ACC112 (cell line): ENCODE measurements around the gene PIEZO2.

Experiments used
- H2AFZ ChIP-seq: fragments of 200-600 bp; sonication (generic); one replicate; pipeline ENCODE4 v1.6.0; 2017; ENCODE audit warnings: antibody characterized with exemption, low read length; ENCODE audit not compliant: unreplicated experiment
- H3K27ac ChIP-seq: fragments of 200-600 bp; sonication (generic); 2 replicates; pipeline ENCODE4 v1.5.1; 2014; ENCODE audit warnings: low read depth, mild to moderate bottlenecking, antibody characterized with exemption, low read length, moderate library complexity
- H3K27me3 ChIP-seq: fragments of 200-600 bp; sonication (generic); 2 replicates; pipeline ENCODE4 v1.6.1; 2014; ENCODE audit warnings: mild to moderate bottlenecking, antibody characterized with exemption, low read length, moderate library complexity, mixed read lengths; ENCODE audit not compliant: insufficient read depth
- H3K36me3 ChIP-seq: fragments of 200-600 bp; sonication (generic); 2 replicates; pipeline ENCODE4 v1.6.1; 2016; ENCODE audit warnings: mild to moderate bottlenecking, antibody characterized with exemption, low read length, moderate library complexity, mixed read lengths; ENCODE audit not compliant: insufficient read depth
- H3K4me1 ChIP-seq: fragments of 200-600 bp; sonication (generic); one replicate; pipeline ENCODE4 v1.6.1; 2016; ENCODE audit warnings: low read length, mixed read lengths; ENCODE audit not compliant: insufficient read depth, unreplicated experiment, control insufficient read depth
- H3K4me3 ChIP-seq: fragments of 200-600 bp; sonication (generic); 2 replicates; pipeline ENCODE4 v1.5.1; 2014; ENCODE audit warnings: mild to moderate bottlenecking, low read depth, low read length
- H3K79me2 ChIP-seq: fragments of 200-600 bp; sonication (generic); one replicate; pipeline ENCODE4 v1.6.0; 2016; ENCODE audit warnings: low read length; ENCODE audit not compliant: control insufficient read depth, unreplicated experiment, insufficient read depth

Gene PIEZO2

GRCh38 chr18:10775026-10775425 is 374.3 kb downstream of the PIEZO2 start:
- no peaks in the 10 kb centered on the region for H3K4me1 ChIP-seq
- no peak overlapping the region for H3K27ac ChIP-seq
- H3K27me3 ChIP-seq = peaks cover 18% of the 10 kb centered on the region
- H3K4me3 ChIP-seq = no peak overlapping the region
- H3K36me3 ChIP-seq = no peaks in the 10 kb centered on the region
- no peaks in the 10 kb centered on the region for H3K79me2 ChIP-seq
- no peak overlapping the region for H2AFZ ChIP-seq

GRCh38 chr18:10771053-10771709 is 378.2 kb downstream of the PIEZO2 start:
- Histone ChIP-seq H3K4me1 (no peaks in the 10 kb centered on the region), H3K4me3 (no peak overlapping the region), H3K79me2 (no peaks in the 10 kb centered on the region), H2AFZ (no peak overlapping the region), H3K36me3 (no peaks in the 10 kb centered on the region), H3K27ac (no peak overlapping the region), H3K27me3 (peaks cover 10% of the 10 kb centered on the region; the same call in 1 of the 2 replicates)

GRCh38 chr18:10770264-10770663 is 379.1 kb downstream of the PIEZO2 start:
- Histone ChIP-seq H3K36me3 (no peaks in the 10 kb centered on the region), H3K4me3 (no peak overlapping the region), H3K27me3 (0 out of 2 replicates have a peak, but pooled peaks cover 2% of the 10 kb centered on the region), H3K4me1 (no peaks in the 10 kb centered on the region), H3K79me2 (no peaks in the 10 kb centered on the region), H3K27ac (no peak overlapping the region), H2AFZ (no peak overlapping the region)

- Histone ChIP-seq H2AFZ (no peak overlapping the region), H3K27me3 (no peaks in the 10 kb centered on the region), H3K4me1 (no peaks in the 10 kb centered on the region), H3K79me2 (no peaks in the 10 kb centered on the region), H3K27ac (no peak overlapping the region), H3K4me3 (no peak overlapping the region), H3K36me3 (no peaks in the 10 kb centered on the region)
These were observed 381.1 kb downstream of the PIEZO2 start for GRCh38 chr18:10768221-10768620.

GRCh38 chr18:10767658-10768057 is 381.7 kb downstream of the PIEZO2 start:
- no peaks in the 10 kb centered on the region for H3K36me3 ChIP-seq
- H3K27me3 ChIP-seq = no peaks in the 10 kb centered on the region
- H3K27ac ChIP-seq = no peak overlapping the region
- H3K79me2 ChIP-seq = no peaks in the 10 kb centered on the region
- H3K4me3 ChIP-seq = no peak overlapping the region
- no peak overlapping the region for H2AFZ ChIP-seq
- H3K4me1 ChIP-seq = no peaks in the 10 kb centered on the region

- H3K4me3 ChIP-seq = no peak overlapping the region
- no peak overlapping the region for H2AFZ ChIP-seq
- no peaks in the 10 kb centered on the region for H3K36me3 ChIP-seq
- no peaks in the 10 kb centered on the region for H3K79me2 ChIP-seq
- H3K27me3 ChIP-seq = no peaks in the 10 kb centered on the region
- no peak overlapping the region for H3K27ac ChIP-seq
- H3K4me1 ChIP-seq = no peaks in the 10 kb centered on the region
These were observed 388.4 kb downstream of the PIEZO2 start for GRCh38 chr18:10760986-10761385.

GRCh38 chr18:10759241-10759640 is 390.1 kb downstream of the PIEZO2 start:
- Histone ChIP-seq H3K4me1 (no peaks in the 10 kb centered on the region), H3K36me3 (no peaks in the 10 kb centered on the region), H3K27me3 (no peaks in the 10 kb centered on the region), H3K27ac (no peak overlapping the region), H2AFZ (no peak overlapping the region), H3K4me3 (no peak overlapping the region), H3K79me2 (no peaks in the 10 kb centered on the region)

- Histone ChIP-seq H3K27ac (no peak overlapping the region), H3K27me3 (no peaks in the 10 kb centered on the region), H2AFZ (no peak overlapping the region), H3K4me1 (no peaks in the 10 kb centered on the region), H3K79me2 (no peaks in the 10 kb centered on the region), H3K4me3 (no peak overlapping the region), H3K36me3 (no peaks in the 10 kb centered on the region)
These were observed 391.4 kb downstream of the PIEZO2 start for GRCh38 chr18:10757946-10758345.

- Histone ChIP-seq H3K4me3 (no peak overlapping the region), H3K27ac (no peak overlapping the region), H3K4me1 (no peaks in the 10 kb centered on the region), H3K27me3 (no peaks in the 10 kb centered on the region), H3K79me2 (no peaks in the 10 kb centered on the region), H3K36me3 (no peaks in the 10 kb centered on the region), H2AFZ (no peak overlapping the region)
These were observed 392.0 kb downstream of the PIEZO2 start for GRCh38 chr18:10757349-10757748.

- Histone ChIP-seq H3K4me1 (peaks cover 2% of the 10 kb centered on the region), H3K79me2 (no peaks in the 10 kb centered on the region), H3K27me3 (peaks cover 3% of the 10 kb centered on the region; the same call in 1 of the 2 replicates)
These were observed 393.5 kb downstream of the PIEZO2 start for GRCh38 chr18:10755855-10756254.

GRCh38 chr18:10754128-10754527 is 395.2 kb downstream of the PIEZO2 start:
- Histone ChIP-seq H3K79me2 (no peaks in the 10 kb centered on the region), H3K4me1 (peaks cover 2% of the 10 kb centered on the region), H3K27ac (no peak overlapping the region), H3K27me3 (peaks cover 3% of the 10 kb centered on the region; the same call in 1 of the 2 replicates), H2AFZ (no peak overlapping the region), H3K4me3 (no peak overlapping the region), H3K36me3 (no peaks in the 10 kb centered on the region)

More at GRCh38 chr18:10755855-10756254, 393.5 kb downstream of the PIEZO2 start:
- Histone ChIP-seq H3K4me3 (no peak overlapping the region), H3K36me3 (no peaks in the 10 kb centered on the region), H2AFZ (no peak overlapping the region), H3K27ac (no peak overlapping the region)
